Right ventricle myocardium superior (tissue), 1 donor: ENCODE data around the gene CDKN2D. TPM values are rescaled to one million over a fixed set of nuclear protein-coding genes. Genes with fewer than 3 reads are reported as not detected.
"Not testable (repeated sequence)": the region's sequence is repeated elsewhere in the genome, so short reads cannot be mapped to it uniquely, and the experiment has no call there.

Experiments used
- ATAC-seq: fragments of 200-7000 bp; cut with Tn5 transposase; one replicate; pipeline ENCODE4 v1.9.1; 2020; ENCODE audit warnings: mild to moderate bottlenecking; ENCODE audit not compliant: poor library complexity
- DNase-seq: peaks from one replicate; pipeline ENCODE4 v3.0.0-alpha.2; 2020
- intact Hi-C: fragments of 100-400 bp; cut with DNase I; formaldehyde crosslinking; loops from one replicate; pipeline ENCODE4 v1.11.2; 2022
- total RNA-seq: library from RNA; stranded (reverse); fragmentation: NEBNext Ultra II Directional; extraction: Animal tissue kit (Norgen Biotek cat#: 25700); gene quantifications from one replicate; pipeline ENCODE4 v1.2.1, GENCODE V29; 2021
- donor health status: DM: no; HTN: yes; CAD: no; lungs with severe emphysema.

CDKN2D gene
- total RNA-seq, 1 donor from 2014 or later = 6.9 TPM

DNA sequence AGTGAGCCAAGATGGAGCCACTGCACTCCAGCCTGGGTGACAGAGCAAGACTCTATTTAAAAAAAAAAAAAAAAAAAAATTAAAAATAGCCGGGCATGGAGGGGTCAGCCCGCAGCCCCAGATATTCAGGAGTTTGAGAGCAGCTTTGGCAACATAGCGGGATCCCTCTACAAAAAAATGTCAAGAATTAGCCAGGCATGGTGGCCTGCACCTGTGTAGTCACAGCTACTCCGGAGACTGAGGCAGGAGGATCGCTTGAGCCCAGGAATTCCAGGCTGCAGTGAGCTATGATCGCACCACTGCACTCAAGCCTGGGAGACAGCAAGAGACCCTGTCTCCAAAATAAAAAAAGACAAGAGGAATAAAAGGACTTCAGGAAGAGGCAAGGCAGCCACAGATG, 17.6 kb upstream of the CDKN2D start:
- no peak for ATAC-seq
- intact Hi-C loops = no loop called here
- DNase-seq = no peak

DNA sequence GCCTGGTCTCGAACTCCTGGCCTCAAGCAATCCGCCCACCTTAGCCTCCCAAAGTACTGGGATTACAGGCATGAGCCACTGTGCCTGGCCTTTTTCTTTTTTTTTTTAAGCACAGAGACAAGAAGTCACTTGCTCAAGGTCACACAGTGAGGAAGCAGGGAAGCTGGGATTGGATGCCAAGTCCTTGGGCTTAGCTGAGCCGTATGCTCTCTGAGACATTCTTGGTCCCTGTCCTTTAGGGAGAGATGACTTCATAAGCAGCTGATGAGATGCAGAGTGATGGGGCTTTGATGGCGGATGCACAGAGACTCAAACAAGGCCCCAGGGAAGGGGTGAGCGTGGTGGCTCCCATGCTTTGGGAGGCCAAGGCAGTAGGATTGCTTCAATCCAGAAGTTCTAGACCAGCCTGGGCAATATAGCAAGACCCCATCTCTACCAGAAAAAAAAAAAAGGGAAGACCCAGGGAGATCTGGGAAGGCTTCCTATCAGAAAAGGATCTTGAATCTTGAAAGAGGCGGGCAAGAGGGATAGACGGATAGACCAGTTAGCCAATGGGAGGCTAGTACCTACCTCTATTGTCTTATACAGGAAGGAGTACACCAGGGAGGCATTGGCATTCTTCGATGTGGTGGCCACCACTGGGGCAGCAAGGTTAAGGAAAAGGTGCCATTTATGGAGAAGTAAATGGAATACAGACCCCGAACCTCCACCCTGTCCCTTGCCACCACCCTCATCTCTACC, 14.4 kb upstream of the CDKN2D start:
- DNase-seq (no peak), ATAC-seq (no peak)
- intact Hi-C loops = no loop called here

GRCh38 chr19:10582091-10582490, 13.3 kb upstream of the CDKN2D start:
- intact Hi-C loops = no loop called here
- ATAC-seq (no peak), DNase-seq (no peak)

- peak; percentile 93 for DNase-seq
- intact Hi-C loops = loop anchor here (2.0 kb wide), 1 partner anchor 64 kb away; no protein-coding TSS in a partner anchor
- ATAC-seq = peak; percentile 96
Observed at GRCh38 chr19:10580979-10581631, 12.3 kb upstream of the CDKN2D start.

DNA sequence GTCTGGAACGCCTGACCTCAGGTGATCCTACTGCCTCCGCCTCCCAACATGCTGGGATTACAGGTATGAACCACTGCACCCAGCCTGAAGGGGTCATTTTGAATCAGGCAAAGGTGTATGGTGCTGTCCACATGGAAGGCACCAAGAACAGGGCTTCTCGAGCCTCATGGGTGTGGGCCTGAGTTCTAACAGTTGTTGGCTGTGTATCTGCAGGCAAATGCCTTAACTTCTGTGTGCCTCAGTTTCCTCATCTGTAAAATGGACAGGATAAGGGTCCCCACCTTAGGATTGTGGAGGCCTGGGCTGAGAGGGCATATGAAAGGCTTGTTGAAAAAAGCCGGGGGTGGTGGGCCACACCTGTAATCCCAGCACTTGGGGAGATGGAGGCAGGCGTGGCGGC, 9.2 kb upstream of the CDKN2D start:
- ATAC-seq (no peak), DNase-seq (no peak)
- intact Hi-C loops = no loop called here

- intact Hi-C loops = no loop called here
- DNase-seq (no peak), ATAC-seq (no peak)
Observed at GRCh38 chr19:10575011-10575716, 6.4 kb upstream of the CDKN2D start.

GRCh38 chr19:10574462-10574861, 5.7 kb upstream of the CDKN2D start:
- ATAC-seq (no peak), DNase-seq (no peak)
- intact Hi-C loops = no loop called here

DNA sequence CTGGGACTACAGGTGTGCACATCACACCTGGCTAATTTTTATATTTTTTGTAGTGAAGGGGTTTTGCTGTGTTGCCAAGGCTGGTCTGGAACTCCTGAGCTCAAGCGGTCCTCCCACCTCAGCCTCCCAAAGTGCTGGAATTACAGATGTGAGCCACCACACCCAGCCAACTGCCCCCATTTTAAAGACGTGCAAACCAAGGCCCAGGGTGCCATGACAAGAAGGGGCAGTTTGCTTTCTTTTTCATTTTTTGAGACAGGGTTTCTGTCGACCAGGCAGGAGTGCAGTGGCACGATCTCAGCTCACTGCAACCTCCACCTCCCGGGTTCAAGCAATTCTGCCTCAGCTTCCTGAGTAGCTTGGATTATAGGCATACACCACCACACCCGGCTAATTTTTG, 5.0 kb upstream of the CDKN2D start:
- ATAC-seq, DNase-seq, intact Hi-C loops: not testable (repeated sequence)

GRCh38 chr19:10568062-10568825, 535 bp downstream of the CDKN2D start:
- intact Hi-C loops = loop anchor here (5.0 kb wide), 1 partner anchor 166 kb away; the partner anchor contains the start of gene CDC37
- no peak for ATAC-seq
- DNase-seq = no peak

DNA sequence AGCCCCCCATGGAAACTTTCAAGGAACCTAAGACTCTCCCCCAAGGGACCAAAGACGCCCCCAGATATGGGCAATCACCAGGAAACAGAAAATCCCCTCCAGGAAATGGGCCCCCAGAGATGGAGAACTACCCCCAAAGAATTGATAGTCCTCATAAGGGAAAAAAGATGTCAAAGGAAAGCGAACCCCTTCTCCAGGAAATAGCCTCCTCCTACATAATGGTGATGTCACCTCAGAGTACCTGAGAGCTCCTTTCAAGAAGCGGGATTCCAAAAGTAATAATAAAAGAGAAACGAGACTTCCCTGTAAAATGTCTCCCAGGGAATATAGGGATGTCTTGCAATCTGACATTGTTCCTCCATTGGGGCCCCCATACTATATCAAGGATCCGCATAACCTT, 1.1 kb downstream of the CDKN2D start:
- ATAC-seq (no peak), DNase-seq (no peak)
- intact Hi-C loops = loop anchor here (5.0 kb wide), 1 partner anchor 165 kb away; the partner anchor contains the start of gene CDC37

- no peak for ATAC-seq
- no peak for DNase-seq
- intact Hi-C loops = loop anchor here (5.0 kb wide), 1 partner anchor 165 kb away; the partner anchor contains the start of gene CDC37
Observed at GRCh38 chr19:10566658-10567410, 1.9 kb downstream of the CDKN2D start.

DNA sequence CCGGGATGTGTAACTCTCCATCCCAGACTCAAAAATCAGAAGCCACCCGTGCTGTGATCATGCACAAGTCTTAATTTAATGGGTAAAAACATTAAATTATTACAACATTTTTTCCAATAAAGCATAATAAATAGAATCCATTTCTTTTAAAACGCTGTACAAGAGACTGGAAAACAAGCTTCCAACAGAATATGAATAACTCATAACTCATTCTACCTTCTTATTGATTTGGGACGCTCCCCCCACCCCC, 2.4 kb downstream of the CDKN2D start:
- no peak for DNase-seq
- intact Hi-C loops = loop anchor here (5.0 kb wide), 1 partner anchor 164 kb away; the partner anchor contains the start of gene CDC37

DNA sequence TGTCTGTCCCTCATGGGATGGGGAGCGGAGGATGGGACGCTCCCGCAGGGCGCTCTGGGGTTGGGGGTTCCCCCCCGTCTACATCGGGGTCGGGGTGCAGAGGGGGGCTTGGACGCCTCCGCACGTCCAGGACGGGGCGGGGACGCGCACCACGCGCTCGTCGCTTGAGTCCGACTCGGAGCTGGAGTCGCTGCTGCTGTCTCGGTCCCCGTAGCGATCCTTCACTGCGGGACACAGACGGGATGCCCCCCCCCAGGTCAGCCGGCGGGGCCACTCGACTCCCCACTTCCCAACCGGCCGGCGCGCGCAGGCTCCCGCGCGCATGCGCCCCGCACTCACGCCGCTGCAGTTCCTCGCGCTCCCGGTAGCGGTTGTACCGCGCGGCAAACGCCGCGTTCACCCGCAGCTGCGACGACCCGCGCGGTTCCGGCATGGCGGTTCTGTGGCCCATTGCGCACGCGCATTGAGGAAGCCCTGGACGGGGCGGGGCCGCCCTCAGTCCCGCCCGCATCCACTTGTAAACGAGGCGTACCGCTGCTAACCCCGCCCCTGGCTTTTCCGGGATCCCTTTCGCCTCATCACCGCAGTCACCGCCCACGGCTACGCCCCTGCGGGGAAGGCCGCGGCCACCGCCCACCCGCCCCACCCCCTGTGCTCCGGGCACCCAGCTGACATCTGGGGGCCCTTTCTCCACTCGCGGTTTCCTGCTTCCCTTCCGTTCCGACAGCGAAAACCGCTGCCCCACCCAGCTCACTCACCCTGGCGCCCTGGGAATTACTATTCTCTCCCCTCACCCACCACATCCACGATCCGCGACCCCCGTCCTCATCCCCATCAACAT, 3.0 kb downstream of the CDKN2D start, which contains the start of gene KRI1:
Gene KRI1 (minus strand): TSS at position 444 of the 841 bp plus-strand sequence. CDS start 11 bp downstream, at position 433.
- peak; percentile 100 for DNase-seq
- ATAC-seq = peak; percentile 87
- intact Hi-C loops = loop anchor here (5.0 kb wide), 1 partner anchor 163 kb away; the partner anchor contains the start of gene CDC37

More for the DNA sequence above, 2.4 kb downstream of the CDKN2D start:
- ATAC-seq = no peak

- DNase-seq (peak; percentile 68), ATAC-seq (no peak)
- intact Hi-C loops = loop anchor here (5.0 kb wide), 1 partner anchor 163 kb away; the partner anchor contains the start of gene CDC37
Observed at GRCh38 chr19:10565028-10565566, 3.7 kb downstream of the CDKN2D start.

DNA sequence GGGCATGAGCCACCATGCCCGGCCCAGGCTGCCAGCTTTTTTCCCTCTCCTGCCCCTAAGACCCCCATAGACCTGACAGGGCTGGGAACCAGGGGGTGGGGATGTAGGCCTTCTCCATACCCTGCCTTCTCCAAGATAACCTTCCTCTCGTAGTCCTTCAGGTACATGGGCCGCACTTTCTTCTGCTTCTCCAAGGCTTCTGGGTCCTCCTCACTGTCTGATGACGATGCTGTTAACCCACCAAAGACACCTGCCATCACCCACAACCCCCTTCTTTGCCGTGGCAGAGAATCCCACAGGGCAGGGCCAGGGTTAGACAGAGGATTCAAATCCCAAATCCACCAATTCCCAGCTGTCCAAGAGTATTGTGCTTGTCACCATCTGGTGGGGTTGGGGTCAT, 6.2 kb downstream of the CDKN2D start:
- DNase-seq (no peak), ATAC-seq (no peak)
- intact Hi-C loops = no loop called here

GRCh38 chr19:10560154-10560553, 8.6 kb downstream of the CDKN2D start:
- ATAC-seq (no peak), DNase-seq (no peak)
- intact Hi-C loops = no loop called here
